ENCODE measurements around the gene IL37.
"Not testable (repeated sequence)": the region's sequence is repeated elsewhere in the genome, so short reads cannot be mapped to it uniquely, and the experiment has no call there.

The IL37 gene

DNA sequence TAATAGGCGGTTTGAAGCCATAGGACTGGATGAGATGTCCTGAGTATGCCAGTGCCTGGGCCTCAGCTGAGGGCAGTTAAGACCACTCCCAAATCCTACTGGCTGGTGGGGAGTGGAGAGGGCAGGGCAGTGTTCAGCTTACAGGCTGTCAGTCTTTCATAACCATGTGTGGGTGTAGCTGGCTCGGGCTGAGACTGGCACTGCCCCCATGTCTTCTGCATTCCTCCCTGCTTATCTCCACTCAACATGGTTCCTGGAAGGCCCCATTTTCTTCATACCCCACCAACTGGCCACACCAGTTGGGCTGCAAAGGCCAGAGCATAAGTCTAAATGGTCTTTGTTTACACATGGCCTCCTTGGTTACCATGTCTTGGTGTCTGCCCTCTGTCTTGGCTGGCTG is 17.2 kb upstream of the IL37 start:
- no CpG with 5 or more reads among the region's 2 CpGs for WGBS (ENCODE audit: extremely low coverage, insufficient coverage, insufficient read length)
- Histone ChIP-seq H3K79me1 (ENCODE audit: low read length) (no peaks in the 10 kb centered on the region), H3K4me1 (ENCODE audit: control insufficient read depth in 1 of 2, insufficient read depth in 2 of 2, low read length in 2 of 2) (peaks cover 3 to 4% of the 10 kb centered on the region in 2 experiments), H4K91ac (ENCODE audit: low read depth, low read length) (no peak overlapping the region), H3K27me3 (ENCODE audit: insufficient read depth, low read length) (no peaks in the 10 kb centered on the region), H3K27ac (ENCODE audit: low read depth, low read length) (no peak overlapping the region), H3K4me2 (ENCODE audit: low read length) (no peak overlapping the region), H2BK120ac (ENCODE audit: insufficient read depth, low read length, poor library complexity) (no peak overlapping the region), H2AK5ac (ENCODE audit: low read length) (no peak overlapping the region), H3K4ac (ENCODE audit: low read depth, low read length) (no peak overlapping the region), H3K23ac (ENCODE audit: low read length) (peak overlapping the region; percentile 64), H3K79me2 (ENCODE audit: control insufficient read depth, insufficient read depth, low read length, poor library complexity) (no peaks in the 10 kb centered on the region), H3K36me3 (ENCODE audit: control insufficient read depth in 1 of 2, insufficient read depth in 2 of 2, low read length in 2 of 2) (no peaks in the 10 kb centered on the region), H2BK12ac (ENCODE audit: low read length) (no peak overlapping the region), H3K9ac (ENCODE audit: low read length) (no peak overlapping the region), H4K12ac (ENCODE audit: low read depth, low read length) (no peak overlapping the region), H2BK5ac (ENCODE audit: low read depth, low read length, poor library complexity) (no peak overlapping the region), H4K8ac (ENCODE audit: low read depth, low read length) (no peak overlapping the region), H2AFZ (ENCODE audit: insufficient read depth, low read length, poor library complexity) (no peak overlapping the region), H3K14ac (ENCODE audit: low read length) (no peak overlapping the region), H3K9me3 (ENCODE audit: insufficient read depth, low read depth, low read length) (peaks cover 3% of the 10 kb centered on the region), H3K18ac (ENCODE audit: low read length) (no peak overlapping the region), H3K4me3 (ENCODE audit: low read depth, low read length) (no peak overlapping the region)
- peak; percentile 78 to 93 for DNase-seq

DNA sequence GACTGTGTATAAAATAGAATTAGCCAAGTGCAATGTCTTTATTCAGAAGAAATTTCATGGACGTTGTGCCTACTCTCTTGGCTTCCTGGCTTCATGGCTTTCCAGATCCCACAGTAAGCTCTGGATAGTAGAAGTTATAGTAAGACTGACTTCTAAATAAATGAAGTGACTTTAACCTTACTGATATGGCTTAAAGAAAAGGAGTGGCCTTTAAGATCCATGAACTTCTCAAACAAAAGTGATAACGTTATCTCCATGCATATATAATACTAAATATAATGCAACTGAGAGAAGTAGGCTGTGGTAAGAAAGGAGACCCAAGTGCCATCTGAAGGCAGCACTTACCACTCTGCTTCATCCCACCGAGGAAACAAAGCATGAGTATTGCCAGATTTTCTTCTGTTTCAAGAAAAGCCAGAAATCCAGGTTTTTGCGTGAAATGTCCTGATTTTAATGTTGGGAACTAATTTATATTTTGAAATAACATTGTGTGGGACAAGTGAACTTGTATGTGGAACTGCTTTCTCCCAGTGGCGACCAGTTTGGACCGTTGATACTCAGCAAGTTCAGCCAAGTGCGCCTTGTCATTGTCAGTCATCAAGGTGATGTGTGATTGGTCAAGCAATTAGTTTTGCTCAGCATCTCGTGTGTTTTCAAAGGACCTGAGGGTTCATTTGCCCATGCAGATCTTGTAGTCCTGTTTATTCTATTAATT is 13.9 kb upstream of the IL37 start:
- Histone ChIP-seq H3K27me3 (ENCODE audit: insufficient read depth, low read length) (no peaks in the 10 kb centered on the region), H3K18ac (ENCODE audit: low read length) (no peak overlapping the region), H3K79me1 (ENCODE audit: low read length) (no peaks in the 10 kb centered on the region), H3K4ac (ENCODE audit: low read depth, low read length) (no peak overlapping the region), H3K4me3 (ENCODE audit: low read depth, low read length) (no peak overlapping the region), H4K91ac (ENCODE audit: low read depth, low read length) (no peak overlapping the region), H4K8ac (ENCODE audit: low read depth, low read length) (no peak overlapping the region), H3K4me2 (ENCODE audit: low read length) (no peak overlapping the region), H3K4me1 (ENCODE audit: control insufficient read depth in 1 of 2, insufficient read depth in 2 of 2, low read length in 2 of 2) (peaks cover 0 to 3% of the 10 kb centered on the region in 2 experiments), H3K36me3 (ENCODE audit: control insufficient read depth in 1 of 2, insufficient read depth in 2 of 2, low read length in 2 of 2) (no peaks in the 10 kb centered on the region), H2BK12ac (ENCODE audit: low read length) (no peak overlapping the region), H3K27ac (ENCODE audit: low read depth, low read length) (no peak overlapping the region), H4K12ac (ENCODE audit: low read depth, low read length) (no peak overlapping the region), H3K79me2 (ENCODE audit: control insufficient read depth, insufficient read depth, low read length, poor library complexity) (no peaks in the 10 kb centered on the region), H3K9me3 (ENCODE audit: insufficient read depth, low read depth, low read length) (no peaks in the 10 kb centered on the region), H2AK5ac (ENCODE audit: low read length) (no peak overlapping the region), H3K23ac (ENCODE audit: low read length) (no peak overlapping the region), H3K14ac (ENCODE audit: low read length) (no peak overlapping the region), H2BK5ac (ENCODE audit: low read depth, low read length, poor library complexity) (no peak overlapping the region), H2AFZ (ENCODE audit: insufficient read depth, low read length, poor library complexity) (no peak overlapping the region), H2BK120ac (ENCODE audit: insufficient read depth, low read length, poor library complexity) (no peak overlapping the region), H3K9ac (ENCODE audit: low read length) (no peak overlapping the region)
- no CpG with 5 or more reads among the region's 8 CpGs for WGBS (ENCODE audit: extremely low coverage, insufficient coverage, insufficient read length)
- DNase-seq, result no peak

- no peaks in the 10 kb centered on the region for H3K79me1 ChIP-seq (ENCODE audit: low read length)
- no peak overlapping the region for H3K23ac ChIP-seq (ENCODE audit: low read length)
- no peak overlapping the region for H2BK5ac ChIP-seq (ENCODE audit: low read depth, low read length, poor library complexity)
- no peak overlapping the region for H4K8ac ChIP-seq (ENCODE audit: low read depth, low read length)
- no peak overlapping the region for H2BK120ac ChIP-seq (ENCODE audit: insufficient read depth, low read length, poor library complexity)
- no peaks in the 10 kb centered on the region for H3K27me3 ChIP-seq (ENCODE audit: insufficient read depth, low read length)
- H3K14ac ChIP-seq (ENCODE audit: low read length), result no peak overlapping the region
- H3K79me2 ChIP-seq (ENCODE audit: control insufficient read depth, insufficient read depth, low read length, poor library complexity), result no peaks in the 10 kb centered on the region
- no peak overlapping the region for H3K9ac ChIP-seq (ENCODE audit: low read length)
- no peak overlapping the region for H2AFZ ChIP-seq (ENCODE audit: insufficient read depth, low read length, poor library complexity)
- no peak overlapping the region for H3K4me2 ChIP-seq (ENCODE audit: low read length)
- H3K27ac ChIP-seq (ENCODE audit: low read depth, low read length), result no peak overlapping the region
- no peak overlapping the region for H2BK12ac ChIP-seq (ENCODE audit: low read length)
- peaks cover 0 to 3% of the 10 kb centered on the region in 2 experiments for H3K4me1 ChIP-seq (ENCODE audit: control insufficient read depth in 1 of 2, insufficient read depth in 2 of 2, low read length in 2 of 2)
- H3K18ac ChIP-seq (ENCODE audit: low read length), result no peak overlapping the region
- no peak for DNase-seq
- no peak overlapping the region for H3K4ac ChIP-seq (ENCODE audit: low read depth, low read length)
- no peak overlapping the region for H4K91ac ChIP-seq (ENCODE audit: low read depth, low read length)
- WGBS (ENCODE audit: extremely low coverage, insufficient coverage, insufficient read length), result no CpG with 5 or more reads among the region's 3 CpGs
- H4K12ac ChIP-seq (ENCODE audit: low read depth, low read length), result no peak overlapping the region
- H3K4me3 ChIP-seq (ENCODE audit: low read depth, low read length), result no peak overlapping the region
- no peaks in the 10 kb centered on the region for H3K9me3 ChIP-seq (ENCODE audit: insufficient read depth, low read depth, low read length)
- H3K36me3 ChIP-seq (ENCODE audit: control insufficient read depth in 1 of 2, insufficient read depth in 2 of 2, low read length in 2 of 2), result no peaks in the 10 kb centered on the region
- no peak overlapping the region for H2AK5ac ChIP-seq (ENCODE audit: low read length)
Measured at GRCh38 chr2:112897624-112897978, 13.4 kb upstream of the IL37 start.

DNA sequence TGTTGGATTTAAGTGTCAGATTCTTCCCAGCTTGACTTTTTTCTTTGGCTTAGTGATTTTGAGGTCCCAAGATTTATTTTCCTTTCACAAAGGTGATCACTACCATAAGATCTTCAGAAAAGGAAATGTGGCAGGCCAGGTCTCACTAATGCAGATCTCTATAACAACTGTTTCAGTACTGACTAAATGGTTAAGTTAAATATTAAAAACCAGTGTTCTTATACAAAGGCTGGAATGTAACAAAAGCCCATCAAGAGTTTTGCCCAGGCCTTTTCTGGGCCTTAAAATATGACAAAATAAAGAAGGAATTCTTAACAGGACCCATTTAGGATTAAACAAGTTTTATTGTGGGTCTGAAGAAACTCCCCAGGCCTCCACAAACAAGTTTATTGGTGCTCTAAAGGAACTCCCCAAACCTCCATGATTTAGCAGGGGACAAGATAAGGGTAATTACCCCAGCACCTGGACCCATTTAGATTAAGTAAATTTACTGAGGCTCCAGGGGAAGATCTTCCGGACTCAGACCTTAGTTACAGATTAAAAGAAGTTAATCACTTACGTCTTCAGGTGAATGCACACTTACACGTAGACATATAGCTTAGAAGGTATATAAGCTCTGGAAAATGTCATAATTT is 9.4 kb upstream of the IL37 start:
- H3K23ac ChIP-seq (ENCODE audit: low read length); H3K79me2 ChIP-seq (ENCODE audit: control insufficient read depth, insufficient read depth, low read length, poor library complexity); H3K4ac ChIP-seq (ENCODE audit: low read depth, low read length); H2BK120ac ChIP-seq (ENCODE audit: insufficient read depth, low read length, poor library complexity); H2AFZ ChIP-seq (ENCODE audit: insufficient read depth, low read length, poor library complexity); H3K18ac ChIP-seq (ENCODE audit: low read length); DNase-seq; H3K4me2 ChIP-seq (ENCODE audit: low read length); H3K27me3 ChIP-seq (ENCODE audit: insufficient read depth, low read length); H4K12ac ChIP-seq (ENCODE audit: low read depth, low read length); H3K27ac ChIP-seq (ENCODE audit: low read depth, low read length); H3K9me3 ChIP-seq (ENCODE audit: insufficient read depth, low read depth, low read length); H2AK5ac ChIP-seq (ENCODE audit: low read length); H3K79me1 ChIP-seq (ENCODE audit: low read length); H3K4me1 ChIP-seq (ENCODE audit: control insufficient read depth in 1 of 2, insufficient read depth in 2 of 2, low read length in 2 of 2); H3K36me3 ChIP-seq (ENCODE audit: control insufficient read depth in 1 of 2, insufficient read depth in 2 of 2, low read length in 2 of 2); H4K91ac ChIP-seq (ENCODE audit: low read depth, low read length); H3K9ac ChIP-seq (ENCODE audit: low read length); H2BK12ac ChIP-seq (ENCODE audit: low read length); H3K4me3 ChIP-seq (ENCODE audit: low read depth, low read length); H4K8ac ChIP-seq (ENCODE audit: low read depth, low read length); H2BK5ac ChIP-seq (ENCODE audit: low read depth, low read length, poor library complexity); H3K14ac ChIP-seq (ENCODE audit: low read length): not testable (repeated sequence)
- WGBS (ENCODE audit: extremely low coverage, insufficient coverage, insufficient read length), result no CpG with 5 or more reads among the region's 3 CpGs

All from trophoblast cell (in vitro differentiated cells and primary cell).